IMR-90 (cell line): Measurements from ENCODE around the gene DEK. TPM values are rescaled to one million over a fixed set of nuclear protein-coding genes. Genes with fewer than 3 reads are reported as not detected.

Source experiments
- ATAC-seq: fragments of 200-7000 bp; cut with Tn5 transposase; 2 replicates; pipeline ENCODE4 v1.9.1; 2020; ENCODE audit warnings: low read depth, mild to moderate bottlenecking, moderate library complexity
- BruUV-seq: library from RNA; stranded (reverse); fragments of 400-500 nt; replicated peaks from 2 replicates; lab custom pipeline; 2021; lab: Mats Ljungman, UMichigan
- CTCF ChIA-PET: fragments of 300-600 bp; formaldehyde crosslinking; extraction: SDS; loops from one replicate; lab custom pipeline; 2021; ENCODE audit warnings: antibody characterized with exemption; lab: Yijun Ruan, JAX
- POLR2A ChIA-PET: fragments of 300-600 bp; sonication (Branson Sonifier 250); formaldehyde crosslinking; loops from one replicate; lab custom pipeline; 2022; ENCODE audit warnings: antibody characterized with exemption; ENCODE audit not compliant: unreplicated experiment; lab: Charles Lee
- DNase-seq: peaks from one replicate; pipeline ENCODE4 v3.0.0; 2013
- H2AFZ ChIP-seq: replicated peaks from 2 replicates; pipeline ENCODE3; 2013; ENCODE audit warnings: low read length, mild to moderate bottlenecking; ENCODE audit not compliant: poor library complexity
- H2AK5ac ChIP-seq: 2 replicates; pipeline ENCODE4 v1.6.1; 2013; ENCODE audit warnings: low read depth, low read length, inconsistent platforms
- H2AK9ac ChIP-seq: replicated peaks from 2 replicates; pipeline ENCODE3; 2013; ENCODE audit warnings: mild to moderate bottlenecking, low read depth, low read length, moderate library complexity; ENCODE audit not compliant: poor library complexity
- H2BK120ac ChIP-seq: 2 replicates; pipeline ENCODE4 v1.6.1; 2013; ENCODE audit warnings: low read depth, low read length, inconsistent platforms
- H2BK15ac ChIP-seq: 3 replicates; pipeline ENCODE4 v1.6.1; 2013; ENCODE audit warnings: low read depth, low read length, inconsistent platforms
- H2BK20ac ChIP-seq: 2 replicates; pipeline ENCODE4 v1.6.1; 2013; ENCODE audit warnings: low read depth, mild to moderate bottlenecking, inconsistent platforms, low read length, moderate library complexity
- H2BK5ac ChIP-seq: 2 replicates; pipeline ENCODE4 v1.6.1; 2013; ENCODE audit warnings: mild to moderate bottlenecking, low read depth, low read length, inconsistent platforms; ENCODE audit not compliant: poor library complexity, severe bottlenecking
- H3K14ac ChIP-seq: replicated peaks from 2 replicates; pipeline ENCODE4 v1.6.1; 2013; ENCODE audit warnings: low read depth, low read length, inconsistent platforms
- H3K18ac ChIP-seq: 2 replicates; pipeline ENCODE4 v1.6.1; 2013; ENCODE audit warnings: low read depth, low read length, control low read depth
- H3K23ac ChIP-seq: 2 replicates; pipeline ENCODE4 v1.6.1; 2013; ENCODE audit warnings: low read depth, low read length, inconsistent platforms
- H3K27ac ChIP-seq: 2 replicates; pipeline ENCODE4 v1.5.1; 2013; ENCODE audit warnings: mild to moderate bottlenecking, control low read depth, low read length; ENCODE audit not compliant: insufficient read depth
- H3K27me3 ChIP-seq: 2 replicates; pipeline ENCODE4 v1.6.1; 2013; ENCODE audit warnings: low read length; ENCODE audit not compliant: control insufficient read depth, insufficient read depth
- H3K36me3 ChIP-seq: 2 replicates; pipeline ENCODE4 v1.6.1; 2013; ENCODE audit warnings: low read length, mixed read lengths; ENCODE audit not compliant: control insufficient read depth, insufficient read depth
- H3K4ac ChIP-seq: 2 replicates; pipeline ENCODE4 v1.6.1; 2013; ENCODE audit warnings: low read depth, low read length, inconsistent platforms
- H3K4me1 ChIP-seq: 2 replicates; pipeline ENCODE4 v1.6.1; 2013; ENCODE audit warnings: low read length, mixed read lengths; ENCODE audit not compliant: control insufficient read depth, insufficient read depth
- H3K4me2 ChIP-seq: 2 replicates; pipeline ENCODE4 v1.6.1; 2013; ENCODE audit warnings: low read depth, mild to moderate bottlenecking, control low read depth, low read length, moderate library complexity
- H3K4me3 ChIP-seq: 2 replicates; pipeline ENCODE4 v1.5.1; 2013; ENCODE audit warnings: low read depth, mild to moderate bottlenecking, control low read depth, low read length, moderate library complexity; ENCODE audit not compliant: insufficient read depth
- H3K56ac ChIP-seq: 2 replicates; pipeline ENCODE4 v1.6.1; 2013; ENCODE audit warnings: low read length, inconsistent platforms; ENCODE audit not compliant: insufficient read depth; ENCODE audit errors: extremely low read depth
- H3K79me1 ChIP-seq, 2 experiments: 2 replicates each; pipeline ENCODE4 v1.6.1; 2013; ENCODE audit warnings: low read length in 2 of 2, inconsistent platforms in 1 of 2, low read depth in 1 of 2
- H3K9ac ChIP-seq: 2 replicates; pipeline ENCODE4 v1.6.1; 2013; ENCODE audit warnings: low read depth, low read length, control low read depth
- H3K9me1 ChIP-seq: 2 replicates; pipeline ENCODE4 v1.6.1; 2013; ENCODE audit warnings: low read length, inconsistent platforms; ENCODE audit not compliant: insufficient read depth
- H3K9me3 ChIP-seq: 2 replicates; pipeline ENCODE4 v1.6.1; 2013; ENCODE audit warnings: low read length; ENCODE audit not compliant: control insufficient read depth, insufficient read depth
- H4K20me1 ChIP-seq: 2 replicates; pipeline ENCODE4 v1.6.1; 2013; ENCODE audit warnings: low read length, inconsistent platforms; ENCODE audit not compliant: insufficient read depth
- H4K5ac ChIP-seq: 2 replicates; pipeline ENCODE4 v1.6.1; 2013; ENCODE audit warnings: mild to moderate bottlenecking, low read depth, low read length, control low read depth
- H4K8ac ChIP-seq, 2 experiments: 2 replicates each; pipeline ENCODE4 v1.6.1; 2013; ENCODE audit warnings: low read depth in 2 of 2, low read length in 2 of 2, control low read depth in 1 of 2, inconsistent platforms in 1 of 2
- H4K91ac ChIP-seq: 2 replicates; pipeline ENCODE4 v1.6.1; 2013; ENCODE audit warnings: low read depth, low read length, inconsistent platforms; ENCODE audit not compliant: insufficient read depth
- BHLHE40 ChIP-seq: fragments of 150-350 bp; IDR thresholded peaks from 2 replicates; pipeline ENCODE4 v1.6.1; 2016; ENCODE audit warnings: mild to moderate bottlenecking, low read depth, low read length
- CEBPB ChIP-seq: IDR thresholded peaks from 2 replicates; pipeline ENCODE4 v1.6.1; 2012; ENCODE audit warnings: low read depth, low read length, improper control_type of control experiment
- CHD1 ChIP-seq: IDR thresholded peaks from 2 replicates; pipeline ENCODE4 v1.6.1; 2012; ENCODE audit warnings: low read depth, low read length, improper control_type of control experiment
- CTCF ChIP-seq: conservative IDR thresholded peaks from 2 replicates; pipeline ENCODE4 v1.5.1; 2012; ENCODE audit warnings: mild to moderate bottlenecking, low read depth, low read length, improper control_type of control experiment
- FOS ChIP-seq: fragments of 150-350 bp; IDR thresholded peaks from 2 replicates; pipeline ENCODE4 v1.6.1; 2016; ENCODE audit warnings: low read depth, low read length
- MAFK ChIP-seq: IDR thresholded peaks from 2 replicates; pipeline ENCODE4 v1.6.1; 2012; ENCODE audit warnings: low read depth, low read length, improper control_type of control experiment
- MAZ ChIP-seq: IDR thresholded peaks from 2 replicates; pipeline ENCODE4 v1.6.1; 2012; ENCODE audit warnings: low read depth, mild to moderate bottlenecking, low read length, improper control_type of control experiment, moderate library complexity, borderline replicate concordance
- MXI1 ChIP-seq: IDR thresholded peaks from 2 replicates; pipeline ENCODE4 v1.6.1; 2012; ENCODE audit warnings: low read depth, mild to moderate bottlenecking, low read length, moderate library complexity, borderline replicate concordance
- NFE2L2 ChIP-seq: fragments of 150-350 bp; IDR thresholded peaks from 2 replicates; pipeline ENCODE4 v1.6.1; 2016; ENCODE audit warnings: low read depth, mild to moderate bottlenecking, low read length
- POLR2A ChIP-seq: IDR thresholded peaks from 2 replicates; pipeline ENCODE4 v1.6.1; 2012; ENCODE audit warnings: mild to moderate bottlenecking, low read depth, low read length
- RAD21 ChIP-seq: IDR thresholded peaks from 2 replicates; pipeline ENCODE4 v1.6.1; 2012; ENCODE audit warnings: low read length, improper control_type of control experiment
- RCOR1 ChIP-seq: IDR thresholded peaks from 2 replicates; pipeline ENCODE4 v1.6.1; 2012; ENCODE audit warnings: mild to moderate bottlenecking, low read length, improper control_type of control experiment; ENCODE audit not compliant: insufficient replicate concordance
- RFX5 ChIP-seq: IDR thresholded peaks from 2 replicates; pipeline ENCODE4 v1.8.0; 2012; ENCODE audit warnings: low read depth, mild to moderate bottlenecking, low read length, moderate library complexity
- SMC3 ChIP-seq: fragments of 150-350 bp; IDR thresholded peaks from 2 replicates; pipeline ENCODE4 v1.6.1; 2016; ENCODE audit warnings: low read depth, mild to moderate bottlenecking, antibody characterized with exemption, low read length, moderate library complexity
- USF2 ChIP-seq: fragments of 150-350 bp; IDR thresholded peaks from 2 replicates; pipeline ENCODE4 v1.6.1; 2017; ENCODE audit warnings: mild to moderate bottlenecking, antibody characterized with exemption, low read length, low read depth
- WGBS, 2 experiments: methylation state at CpG; one replicate each; pipeline versions ENCODE4 v1.1.5 to v1.1.7; 2013; ENCODE audit warnings: missing lambda C conversion rate in 2 of 2; ENCODE audit not compliant: insufficient read length in 1 of 2; ENCODE audit errors: extremely low coverage in 2 of 2; 5-methylcytosine and 5-hydroxymethylcytosine counted together
- dilution Hi-C: fragments of 300-500 bp; cut with HindIII; formaldehyde crosslinking; loops from one replicate; pipeline ENCODE4 v1.14.3; 2018; ENCODE audit warnings: low sequenced_read_pairs; ENCODE audit not compliant: unreplicated experiment
- in situ Hi-C: fragments of 300-500 bp; cut with MboI; formaldehyde crosslinking; loops from 3 replicates; pipeline ENCODE4 v1.14.3; 2019; ENCODE audit warnings: low sequenced_read_pairs, inconsistent platforms, mixed read lengths
- intact Hi-C: fragments of 100-400 bp; cut with micrococcal nuclease; formaldehyde crosslinking; loops from 2 replicates; pipeline ENCODE4 v1.10.0; 2022
- polyA plus RNA-seq, 3 experiments: library from polyadenylated mRNA; depleted of rRNA; stranded (reverse); fragments of >200 nt; gene quantifications; 2 replicates each; pipeline ENCODE4 v1.2.3, GENCODE V29; 2012; ENCODE audit warnings: low replicate concordance in 1 of 3
- total RNA-seq: library from RNA; depleted of rRNA; stranded (reverse); fragments of >200 nt; gene quantifications from 2 replicates; pipeline ENCODE4 v1.2.3, GENCODE V29; 2012
- TF ChIP-seq, protein P1 (sequence below): fragments of 150-350 bp; IDR thresholded peaks from 2 replicates; pipeline ENCODE4 v1.6.1; 2016; ENCODE audit warnings: low read depth, mild to moderate bottlenecking, low read length, moderate library complexity, borderline replicate concordance

The DEK gene
- total and polyA plus RNA-seq, 2 of the 4 experiments (the other 2 are of a cell fraction) = 33.5 to 37.1 TPM

DNA sequence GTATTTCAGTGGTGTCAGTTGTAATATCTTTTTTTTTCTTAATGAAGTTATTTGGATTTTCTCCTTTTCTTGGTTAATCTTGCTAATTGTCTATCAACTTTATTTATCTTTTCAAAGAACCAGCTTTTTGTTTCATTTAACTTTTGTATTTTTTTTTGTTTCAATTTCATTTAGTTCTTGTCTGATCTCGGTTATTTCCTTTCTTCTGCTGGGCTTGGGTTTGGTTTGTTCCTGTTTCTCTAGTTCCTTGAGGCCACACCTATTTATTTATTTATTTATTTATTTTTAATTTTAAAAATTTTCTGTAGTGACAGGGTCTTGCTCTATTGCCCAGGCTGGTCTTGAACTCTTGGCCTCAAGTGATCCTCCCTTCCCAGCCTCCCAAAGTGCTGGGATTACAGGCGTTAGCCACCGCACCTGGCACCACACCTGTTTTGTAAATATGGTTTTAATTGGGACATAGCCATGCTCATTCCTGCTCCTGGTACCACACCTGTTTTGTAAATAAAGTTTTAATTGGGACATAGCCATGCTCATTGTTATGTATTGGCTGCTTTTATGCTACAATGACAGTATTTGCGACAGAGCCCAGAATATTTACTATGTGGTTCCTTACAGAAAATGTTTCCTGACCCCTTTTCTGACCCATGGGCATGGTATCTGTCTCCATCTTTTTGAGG lies 86.9 kb downstream of the DEK start:
- H2BK15ac ChIP-seq = no peak overlapping the region
- H3K36me3 ChIP-seq = no peaks in the 10 kb centered on the region
- DNase-seq (no peak), ATAC-seq (no peak)
- H2AK9ac ChIP-seq = no peak overlapping the region
- H3K27ac ChIP-seq = no peak overlapping the region
- no peak overlapping the region for H3K18ac ChIP-seq
- no peak overlapping the region for H3K23ac ChIP-seq
- H3K56ac ChIP-seq = no peak overlapping the region
- H4K20me1 ChIP-seq = no peaks in the 10 kb centered on the region
- BruUV-seq = no TSS peak
- CTCF ChIA-PET = no interaction called here
- H2AFZ ChIP-seq = no peak overlapping the region
- intact Hi-C loops = no loop called here
- POLR2A ChIA-PET = no interaction called here
- in situ Hi-C loops = no loop called here
- no peak overlapping the region for H3K4me3 ChIP-seq
- no peaks in the 10 kb centered on the region for H3K9me3 ChIP-seq
- H3K4ac ChIP-seq = no peak overlapping the region
- H3K4me1 ChIP-seq = no peaks in the 10 kb centered on the region
- no peaks in the 10 kb centered on the region for H3K79me1 ChIP-seq
- no peaks in the 10 kb centered on the region for H3K27me3 ChIP-seq
- no peak overlapping the region for H4K91ac ChIP-seq
- no peak overlapping the region for H3K14ac ChIP-seq
- dilution Hi-C loops = no loop called here
- no peak overlapping the region for H2AK5ac ChIP-seq
- H3K9ac ChIP-seq = no peak overlapping the region
- H4K8ac ChIP-seq = no peak overlapping the region
- no peak overlapping the region for H4K5ac ChIP-seq
- WGBS, 2 experiments = 100% methylated on average over 1 of the region's 4 CpGs; no CpG with 5 or more reads in 1 of the 2 experiments
- H2BK5ac ChIP-seq = no peak overlapping the region
- no peak overlapping the region for H2BK20ac ChIP-seq
- no peak overlapping the region for H2BK120ac ChIP-seq
- no peak overlapping the region for H3K4me2 ChIP-seq
- no peak for TF ChIP-seq FOS
- no peak for TF ChIP-seq RAD21
- TF ChIP-seq CHD1 = no peak
- no peak for TF ChIP-seq SMC3
- no peak for TF ChIP-seq RFX5
- no peak for TF ChIP-seq CTCF
- TF ChIP-seq MXI1 = no peak
- TF ChIP-seq RCOR1 = no peak
- TF ChIP-seq MAZ = no peak
- no peak for TF ChIP-seq USF2
- TF ChIP-seq MAFK = no peak
- TF ChIP-seq CEBPB = no peak
- TF ChIP-seq POLR2A = no peak
- TF ChIP-seq, protein P1, sequence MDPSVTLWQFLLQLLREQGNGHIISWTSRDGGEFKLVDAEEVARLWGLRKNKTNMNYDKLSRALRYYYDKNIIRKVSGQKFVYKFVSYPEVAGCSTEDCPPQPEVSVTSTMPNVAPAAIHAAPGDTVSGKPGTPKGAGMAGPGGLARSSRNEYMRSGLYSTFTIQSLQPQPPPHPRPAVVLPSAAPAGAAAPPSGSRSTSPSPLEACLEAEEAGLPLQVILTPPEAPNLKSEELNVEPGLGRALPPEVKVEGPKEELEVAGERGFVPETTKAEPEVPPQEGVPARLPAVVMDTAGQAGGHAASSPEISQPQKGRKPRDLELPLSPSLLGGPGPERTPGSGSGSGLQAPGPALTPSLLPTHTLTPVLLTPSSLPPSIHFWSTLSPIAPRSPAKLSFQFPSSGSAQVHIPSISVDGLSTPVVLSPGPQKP = no peak
- TF ChIP-seq BHLHE40 = no peak
- no peak for TF ChIP-seq NFE2L2
- no peaks in the 10 kb centered on the region for H3K9me1 ChIP-seq
